ENCODE results near the gene B3GNT8. TPM values are rescaled to one million over a fixed set of nuclear protein-coding genes. Genes with fewer than 3 reads are reported as not detected.
"Not testable (repeated sequence)": the region's sequence is repeated elsewhere in the genome, so short reads cannot be mapped to it uniquely, and the experiment has no call there.

Gene B3GNT8
- total RNA-seq, 3 donors from 2014 or later = 2.6 to 3.0 (median 2.9) TPM

GRCh38 chr19:41411100-41411967 lies 15.8 kb downstream of the B3GNT8 start:
- no peaks in the 10 kb centered on the region for H3K27me3 ChIP-seq
- intact Hi-C loops (cut with DNase I; ENCODE audit: low total_unique reads) = no loop called here
- no peaks in the 10 kb centered on the region for H3K9me3 ChIP-seq
- H3K4me1 ChIP-seq = peaks cover 0 to 11% of the 10 kb centered on the region in 2 donors
- H3K4me3 ChIP-seq = peak overlapping the region in 1 of 3 donors; percentile 8
- TF ChIP-seq CTCF (IDR thresholded peaks at IDR 0.05) (no peak), POLR2A (IDR thresholded peaks at IDR 0.05) (no peak)
- peak in 1 of 2 donors; percentile 59 for DNase-seq (ENCODE audit: low spot score in 2 of 2)
- H3K36me3 ChIP-seq = peaks cover 7% of the 10 kb centered on the region
- H3K27ac ChIP-seq = peak overlapping the region; percentile 78 to 84

GRCh38 chr19:41410336-41411054 lies 16.7 kb downstream of the B3GNT8 start:
- no peak overlapping the region for H3K4me3 ChIP-seq
- H3K27ac ChIP-seq = peak overlapping the region; percentile 78 to 84
- H3K4me1 ChIP-seq = peaks cover 0 to 11% of the 10 kb centered on the region in 2 donors
- no peaks in the 10 kb centered on the region for H3K27me3 ChIP-seq
- no peak for TF ChIP-seq POLR2A (IDR thresholded peaks at IDR 0.05)
- no peak for TF ChIP-seq POLR2AphosphoS5 (IDR thresholded peaks at IDR 0.05)
- no peak for TF ChIP-seq CTCF (IDR thresholded peaks at IDR 0.05)
- DNase-seq (ENCODE audit: low spot score in 2 of 2) = no peak
- no peaks in the 10 kb centered on the region for H3K9me3 ChIP-seq
- H3K36me3 ChIP-seq = peaks cover 7% of the 10 kb centered on the region
- intact Hi-C loops (cut with DNase I; ENCODE audit: low total_unique reads) = no loop called here

- Histone ChIP-seq H3K36me3 (no peaks in the 10 kb centered on the region), H3K27ac (peak overlapping the region; percentile 78 to 81), H3K4me1 (peaks cover 0 to 11% of the 10 kb centered on the region in 2 donors), H3K4me3 (no peak overlapping the region), H3K27me3 (no peaks in the 10 kb centered on the region), H3K9me3 (no peaks in the 10 kb centered on the region)
- peak; percentile 59 to 65 for DNase-seq (ENCODE audit: low spot score in 2 of 2)
- intact Hi-C loops (cut with DNase I; ENCODE audit: low total_unique reads) = no loop called here
- no peak for TF ChIP-seq POLR2AphosphoS5 (IDR thresholded peaks at IDR 0.05)
- TF ChIP-seq POLR2A (IDR thresholded peaks at IDR 0.05) = no peak
- TF ChIP-seq CTCF (IDR thresholded peaks at IDR 0.05) = no peak
Observed at GRCh38 chr19:41409288-41409687, 17.9 kb downstream of the B3GNT8 start.

GRCh38 chr19:41408846-41409245 lies 18.3 kb downstream of the B3GNT8 start:
- H3K9me3 ChIP-seq; H3K36me3 ChIP-seq; H3K27me3 ChIP-seq; DNase-seq (ENCODE audit: low spot score in 2 of 2); intact Hi-C loops (cut with DNase I; ENCODE audit: low total_unique reads); H3K4me3 ChIP-seq: not testable (repeated sequence)
- Histone ChIP-seq H3K27ac (peak overlapping the region; percentile 78 to 81), H3K4me1 (peaks cover 0 to 11% of the 10 kb centered on the region in 2 donors)

- no peak overlapping the region for H3K4me3 ChIP-seq
- DNase-seq (ENCODE audit: low spot score in 2 of 2) = no peak
- no peaks in the 10 kb centered on the region for H3K36me3 ChIP-seq
- no peaks in the 10 kb centered on the region for H3K27me3 ChIP-seq
- TF ChIP-seq POLR2A (IDR thresholded peaks at IDR 0.05) (no peak), CTCF (IDR thresholded peaks at IDR 0.05) (no peak), POLR2AphosphoS5 (IDR thresholded peaks at IDR 0.05) (no peak)
- no peaks in the 10 kb centered on the region for H3K9me3 ChIP-seq
- peaks cover 0 to 11% of the 10 kb centered on the region in 2 donors for H3K4me1 ChIP-seq
- intact Hi-C loops (cut with DNase I; ENCODE audit: low total_unique reads) = no loop called here
- peak overlapping the region in 1 of 2 donors; percentile 78 for H3K27ac ChIP-seq
Observed at GRCh38 chr19:41408256-41408655, 18.9 kb downstream of the B3GNT8 start.

Data from breast epithelium (tissue), 4 donors.